ENCODE data around the gene NSD1. TPM values are rescaled to one million over a fixed set of nuclear protein-coding genes. Genes with fewer than 3 reads are reported as not detected.
"Not testable (repeated sequence)": the region's sequence is repeated elsewhere in the genome, so short reads cannot be mapped to it uniquely, and the experiment has no call there.

Gene NSD1
- total RNA-seq, 1 donor from 2014 or later: 89.8 TPM

GRCh38 chr5:177295924-177296323, 162.4 kb downstream of the NSD1 start:
- no peak for DNase-seq

- DNase-seq: no peak
Measured at GRCh38 chr5:177296581-177296980, 163.0 kb downstream of the NSD1 start.

- DNase-seq: no peak
Measured at GRCh38 chr5:177297922-177298321, 164.3 kb downstream of the NSD1 start.

GRCh38 chr5:177299697-177300096, 166.1 kb downstream of the NSD1 start:
- no peak for DNase-seq

- DNase-seq: no peak
Measured at GRCh38 chr5:177300236-177300880, 166.8 kb downstream of the NSD1 start.

GRCh38 chr5:177300951-177301350, 167.4 kb downstream of the NSD1 start:
- DNase-seq: no peak

- no peak for DNase-seq
Measured at GRCh38 chr5:177301503-177302165, 168.1 kb downstream of the NSD1 start.

GRCh38 chr5:177302354-177303110, 169.0 kb downstream of the NSD1 start:
- no peak for DNase-seq

GRCh38 chr5:177303121-177303924, 169.8 kb downstream of the NSD1 start, which contains the start of the genes PRELID1 and RAB24:
PRELID1 (plus strand) TSS chr5:177303799; CDS start chr5:177303986, 187 bp downstream.
RAB24 (minus strand) TSS chr5:177303719; CDS start chr5:177303288, 431 bp downstream.
- peak; percentile 71 for DNase-seq

- no peak for DNase-seq
Measured at GRCh38 chr5:177303925-177304391, 170.4 kb downstream of the NSD1 start.

- DNase-seq: no peak
Measured at GRCh38 chr5:177304392-177305119, 171.0 kb downstream of the NSD1 start.

GRCh38 chr5:177306103-177306640, 172.6 kb downstream of the NSD1 start:
- not testable (repeated sequence) for DNase-seq

- no peak for DNase-seq
Measured at GRCh38 chr5:177306674-177307543, 173.3 kb downstream of the NSD1 start.

- DNase-seq: no peak
Measured at GRCh38 chr5:177307544-177308363, 174.2 kb downstream of the NSD1 start.

- DNase-seq: no peak
Measured at GRCh38 chr5:177308740-177309139, 175.2 kb downstream of the NSD1 start.

GRCh38 chr5:177309351-177310191, 176.0 kb downstream of the NSD1 start:
- DNase-seq: no peak

- no peak for DNase-seq
Measured at GRCh38 chr5:177310332-177310731, 176.8 kb downstream of the NSD1 start.

GRCh38 chr5:177310757-177311391, 177.3 kb downstream of the NSD1 start:
- no peak for DNase-seq
